ENCODE measurements around the gene PCID2.
A peak's percentile ranks its signal among the peaks of the same experiment; 100 is the strongest.

Gene PCID2

GRCh38 chr13:113148407-113148806 is 60.1 kb downstream of the PCID2 start:
- no peak for DNase-seq

- no peak for DNase-seq
Measured at GRCh38 chr13:113147206-113147605, 61.3 kb downstream of the PCID2 start.

GRCh38 chr13:113146750-113147149 is 61.7 kb downstream of the PCID2 start:
- no peak for DNase-seq

GRCh38 chr13:113145911-113146598 is 62.4 kb downstream of the PCID2 start:
- no peak for DNase-seq

- DNase-seq, result no peak
Measured at GRCh38 chr13:113145496-113145895, 63.0 kb downstream of the PCID2 start.

- no peak for DNase-seq
Measured at GRCh38 chr13:113144255-113144629, 64.2 kb downstream of the PCID2 start.

- no peak for DNase-seq
Measured at GRCh38 chr13:113143466-113144254, 64.8 kb downstream of the PCID2 start.

- no peak for DNase-seq
Measured at GRCh38 chr13:113142876-113143275, 65.6 kb downstream of the PCID2 start.

- DNase-seq, result no peak
Measured at GRCh38 chr13:113141601-113141970, 66.9 kb downstream of the PCID2 start.

GRCh38 chr13:113140677-113141600 is 67.5 kb downstream of the PCID2 start:
- no peak for DNase-seq

GRCh38 chr13:113139577-113139976 is 68.9 kb downstream of the PCID2 start:
- no peak for DNase-seq

GRCh38 chr13:113138792-113139551 is 69.5 kb downstream of the PCID2 start:
- DNase-seq, result peak in 1 of 2 experiments; percentile 45

GRCh38 chr13:113137691-113138298 is 70.7 kb downstream of the PCID2 start:
- DNase-seq, result no peak

- no peak for DNase-seq
Measured at GRCh38 chr13:113135281-113135760, 73.1 kb downstream of the PCID2 start.

- no peak for DNase-seq
Measured at GRCh38 chr13:113129921-113130750, 78.3 kb downstream of the PCID2 start.

GRCh38 chr13:113129480-113129879 is 79.0 kb downstream of the PCID2 start:
- DNase-seq, result no peak
